Hair follicular keratinocyte (primary cell): ENCODE data around the gene OR1C1. TPM values are rescaled to one million over a fixed set of nuclear protein-coding genes. Genes with fewer than 3 reads are reported as not detected.

Experiments used
- total RNA-seq: library from RNA; depleted of rRNA; stranded (reverse); fragments of >200 nt; gene quantifications from 2 replicates; pipeline ENCODE4 v1.2.3, GENCODE V29; 2015

The OR1C1 gene, protein sequence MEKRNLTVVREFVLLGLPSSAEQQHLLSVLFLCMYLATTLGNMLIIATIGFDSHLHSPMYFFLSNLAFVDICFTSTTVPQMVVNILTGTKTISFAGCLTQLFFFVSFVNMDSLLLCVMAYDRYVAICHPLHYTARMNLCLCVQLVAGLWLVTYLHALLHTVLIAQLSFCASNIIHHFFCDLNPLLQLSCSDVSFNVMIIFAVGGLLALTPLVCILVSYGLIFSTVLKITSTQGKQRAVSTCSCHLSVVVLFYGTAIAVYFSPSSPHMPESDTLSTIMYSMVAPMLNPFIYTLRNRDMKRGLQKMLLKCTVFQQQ
- total RNA-seq: not detected in 2 replicates

DNA sequence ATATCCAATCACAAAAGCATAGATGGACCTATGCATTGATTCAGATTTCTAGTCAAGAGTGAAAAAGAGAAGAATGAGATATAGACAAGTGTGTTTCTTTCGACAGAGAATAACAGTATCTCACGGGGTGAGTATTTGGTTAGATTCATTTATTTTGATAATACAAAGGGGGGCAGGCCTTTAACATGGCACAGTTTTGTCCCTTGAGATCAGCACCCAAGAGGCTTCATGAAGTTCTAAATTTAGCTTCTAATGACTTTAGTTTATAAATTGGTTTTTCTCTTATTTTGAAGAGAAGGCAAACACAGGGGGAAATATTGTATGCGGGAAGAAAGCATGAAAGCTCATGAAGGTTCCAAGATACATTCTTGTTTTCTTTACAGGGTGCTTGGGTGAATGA lies at the start of gene OR1C1:
TSS of gene OR1C1 (minus strand) at position 101 of the 400 bp plus-strand sequence. CDS start 2,150 bp downstream, outside the sequence.

DNA sequence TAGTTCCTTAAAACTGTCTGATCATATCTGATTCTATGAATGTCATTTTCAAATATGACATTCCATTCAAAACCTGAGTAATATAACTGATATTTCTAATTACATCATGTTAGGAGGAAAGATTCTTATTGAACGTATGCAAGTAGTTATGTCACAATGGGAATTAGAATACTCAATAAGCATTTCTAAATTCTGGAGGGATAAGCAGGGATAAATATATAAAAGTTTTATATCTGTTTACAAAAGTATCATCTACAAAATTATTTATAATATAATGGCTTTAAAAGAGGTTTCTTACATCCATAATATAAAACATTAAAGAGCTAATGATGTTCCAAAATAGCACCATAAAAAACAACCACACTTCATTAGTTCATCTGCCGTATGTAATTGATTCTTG lies 12.3 kb downstream of the OR1C1 start, which contains the start of gene OR14A2:
TSS of gene OR14A2 (minus strand) at position 101 of the 400 bp plus-strand sequence.

DNA sequence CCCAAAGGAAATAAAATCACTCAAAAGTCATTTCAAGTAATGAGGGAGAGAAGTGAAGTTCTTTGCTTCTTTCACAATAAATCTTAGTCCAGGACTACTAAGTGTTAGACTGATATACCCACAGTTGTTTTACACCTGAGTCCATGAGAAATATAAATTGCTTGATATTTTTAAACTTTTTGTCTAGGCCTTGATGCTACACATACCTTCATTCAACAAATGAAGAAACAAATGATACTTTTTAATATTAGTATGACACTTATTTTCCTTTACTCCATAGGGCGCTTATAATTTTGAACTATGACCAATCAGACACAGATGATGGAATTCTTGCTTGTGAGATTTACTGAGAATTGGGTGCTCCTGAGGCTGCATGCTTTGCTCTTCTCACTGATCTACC lies 22.0 kb downstream of the OR1C1 start, which contains the start of gene OR14K1:
TSS of gene OR14K1 (plus strand) at position 301 of the 400 bp plus-strand sequence. CDS start at position 301, 0 bp downstream.

GRCh38 chr1:247716546-247716945 lies 43.8 kb downstream of the OR1C1 start, which contains the start of gene OR6F1:
Gene OR6F1 (minus strand): TSS chr1:247716646. CDS start chr1:247712755, 3,891 bp downstream.

Other genes with a start within 250 kb of the OR1C1 start
- not detected in 2 replicates for gene OR2C3, start 224.1 kb downstream of the OR1C1 start, total RNA-seq
- gene GCSAML, start 211.4 kb downstream of the OR1C1 start, total RNA-seq: not detected in 2 replicates
- not detected in 2 replicates for gene OR2G2, start 172.2 kb downstream of the OR1C1 start, total RNA-seq
- gene OR2G3, start 155.0 kb downstream of the OR1C1 start, total RNA-seq: not detected in 2 replicates
- not detected in 2 replicates for gene OR13G1, start 80.8 kb downstream of the OR1C1 start, total RNA-seq
- not detected in 2 replicates for gene OR6F1, start 43.9 kb downstream of the OR1C1 start, total RNA-seq
- gene OR14K1, start 21.9 kb downstream of the OR1C1 start, total RNA-seq: not detected in 2 replicates
- not detected in 2 replicates for gene OR14A2, start 12.4 kb downstream of the OR1C1 start, total RNA-seq
- not detected in 2 replicates for gene OR14A16, start 63.6 kb upstream of the OR1C1 start, total RNA-seq
- gene OR11L1, start 81.3 kb upstream of the OR1C1 start, total RNA-seq: not detected in 2 replicates
- 2.3 TPM in 2 replicates for gene TRIM58, start 96.6 kb upstream of the OR1C1 start, total RNA-seq
- 0.86 TPM in 1 of 2 replicates, not detected in the other for gene OR2W3, start 135.0 kb upstream of the OR1C1 start, total RNA-seq
- not detected in 2 replicates for gene OR2T8, start 159.7 kb upstream of the OR1C1 start, total RNA-seq
- not detected in 2 replicates for gene OR2AJ1, start 164.3 kb upstream of the OR1C1 start, total RNA-seq
- not detected in 2 replicates for gene OR2L8, start 188.3 kb upstream of the OR1C1 start, total RNA-seq
- not detected in 2 replicates for gene OR2AK2, start 204.7 kb upstream of the OR1C1 start, total RNA-seq